ENCODE results near the gene ZNF362.

ZNF362 gene

DNA sequence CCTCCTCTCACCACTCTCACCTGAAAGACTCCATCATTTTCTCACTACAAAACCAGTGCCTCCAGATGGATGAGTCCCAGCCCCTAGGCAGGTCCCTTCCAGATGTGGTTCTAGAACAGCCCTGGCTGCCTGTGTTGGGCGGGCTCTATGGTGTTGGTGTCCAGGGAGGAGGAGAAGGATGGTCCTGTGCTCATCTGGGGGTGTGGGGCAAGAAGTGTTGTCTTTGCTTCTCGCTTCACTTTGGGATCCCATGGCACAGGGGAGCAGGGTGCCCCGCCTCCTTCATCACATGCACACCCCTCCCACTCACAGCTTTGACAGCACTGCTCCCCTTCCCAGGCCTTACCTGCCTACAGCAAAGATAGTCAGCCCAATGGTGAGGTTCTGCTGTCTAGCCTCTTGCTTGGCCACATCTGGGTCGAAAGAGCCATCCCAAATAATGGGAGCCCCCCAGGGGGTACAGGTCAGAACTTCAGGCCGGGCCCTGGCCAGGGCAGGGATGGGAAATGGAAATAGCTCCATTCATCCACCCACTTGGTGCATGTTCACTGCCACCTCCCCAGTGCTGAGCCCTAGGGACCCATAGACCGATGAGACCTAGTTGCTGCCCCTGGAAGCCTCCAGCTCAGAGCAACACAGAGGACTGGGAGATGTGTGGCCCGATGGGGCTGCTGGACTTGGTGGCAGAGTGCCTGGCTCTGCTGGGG is 55.6 kb downstream of the ZNF362 start:
- DNase-seq, result no peak

DNA sequence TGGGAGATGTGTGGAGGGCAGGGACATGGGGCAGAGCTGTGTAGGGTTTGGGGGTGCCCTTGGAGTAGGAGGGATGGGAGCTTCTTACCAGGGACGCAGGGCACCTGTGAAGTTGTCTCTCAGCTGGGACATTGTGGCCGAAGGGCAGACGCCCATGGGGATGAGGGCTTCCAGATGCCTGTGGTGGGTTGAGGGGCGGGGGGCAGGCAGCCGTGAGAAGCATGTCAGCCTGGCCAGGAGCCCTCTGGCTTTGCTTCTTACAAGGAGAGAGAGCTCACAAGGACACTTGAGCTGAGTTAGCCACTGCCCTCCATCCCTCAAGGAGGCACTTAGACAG is 56.1 kb downstream of the ZNF362 start:
- DNase-seq, result no peak

DNA sequence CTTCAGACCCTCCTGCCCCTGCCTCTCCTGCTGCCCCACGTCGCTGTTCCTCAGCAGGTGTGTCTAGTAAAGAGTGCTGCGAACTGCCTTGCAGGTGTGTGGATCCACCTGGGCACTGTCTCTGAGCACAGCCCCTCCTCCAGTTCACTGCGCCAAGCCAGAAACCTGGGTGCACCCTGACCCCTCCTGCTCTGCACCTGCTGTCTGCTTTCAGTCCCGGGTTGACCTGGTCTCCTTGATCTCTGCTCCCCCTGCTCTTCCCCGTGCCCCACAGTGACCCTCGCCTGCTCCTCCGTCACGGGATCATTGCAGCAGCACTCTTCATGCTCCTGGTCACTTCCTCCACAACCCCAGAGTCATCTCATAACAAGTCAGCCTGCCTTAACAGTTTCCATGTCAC is 58.1 kb downstream of the ZNF362 start:
- no peak for DNase-seq

- no peak for DNase-seq
Measured at GRCh38 chr1:33316601-33317000, 60.3 kb downstream of the ZNF362 start.

GRCh38 chr1:33317354-33317753 is 61.1 kb downstream of the ZNF362 start:
- DNase-seq, result no peak

DNA sequence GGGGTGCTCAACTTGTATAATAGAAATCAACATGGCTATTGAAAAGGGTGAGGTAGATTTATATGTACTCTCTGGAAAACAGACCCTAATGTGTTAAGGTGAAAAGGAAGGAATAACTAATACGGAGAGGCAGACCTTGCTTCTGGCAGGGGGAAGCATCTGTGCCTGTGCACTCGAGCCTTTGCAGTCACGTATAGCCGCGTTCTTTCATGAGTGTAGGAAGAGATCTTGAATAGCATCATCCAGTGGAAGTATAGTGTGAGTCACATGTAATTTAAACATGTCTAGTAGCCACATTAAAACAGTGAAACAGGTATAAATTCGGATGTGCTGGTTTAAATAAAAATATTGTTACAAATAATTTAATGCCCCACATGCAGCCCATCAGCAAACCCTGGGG is 61.7 kb downstream of the ZNF362 start:
- DNase-seq, result no peak

GRCh38 chr1:33319186-33319948 is 63.1 kb downstream of the ZNF362 start:
- no peak for DNase-seq

- DNase-seq, result no peak
Measured at GRCh38 chr1:33319949-33320618, 63.8 kb downstream of the ZNF362 start.

DNA sequence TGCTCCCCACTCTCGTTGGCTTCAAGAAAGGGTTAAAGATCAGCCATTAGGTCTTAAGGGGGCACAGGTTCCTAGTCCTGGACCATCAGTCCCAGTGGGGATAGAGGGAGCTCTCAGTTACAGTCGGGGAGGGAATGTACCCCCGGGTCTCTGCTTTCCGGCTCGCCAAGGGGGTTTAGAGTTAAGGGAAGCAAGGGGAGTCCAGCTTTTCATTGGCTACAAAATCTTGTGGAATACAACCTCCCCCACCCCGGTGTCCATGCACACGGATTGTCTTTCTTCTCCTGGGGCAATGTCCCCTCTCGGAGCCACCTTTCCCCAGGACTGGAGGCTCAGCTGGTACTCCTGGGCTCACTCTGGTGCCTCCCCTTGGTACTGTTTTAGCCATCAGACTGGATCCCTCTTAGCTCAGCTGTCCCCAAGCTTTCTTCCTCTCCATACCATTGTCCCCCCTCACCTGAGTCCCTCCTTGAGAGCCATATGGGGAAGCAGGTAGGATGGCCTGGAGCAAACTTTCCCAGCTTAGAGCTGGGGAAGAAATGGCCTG is 64.4 kb downstream of the ZNF362 start, which contains the start of gene A3GALT2:
Gene A3GALT2 (minus strand): TSS at position 480 of the 547 bp plus-strand sequence. CDS start 0 bp downstream, at position 480.
- DNase-seq, result no peak

DNA sequence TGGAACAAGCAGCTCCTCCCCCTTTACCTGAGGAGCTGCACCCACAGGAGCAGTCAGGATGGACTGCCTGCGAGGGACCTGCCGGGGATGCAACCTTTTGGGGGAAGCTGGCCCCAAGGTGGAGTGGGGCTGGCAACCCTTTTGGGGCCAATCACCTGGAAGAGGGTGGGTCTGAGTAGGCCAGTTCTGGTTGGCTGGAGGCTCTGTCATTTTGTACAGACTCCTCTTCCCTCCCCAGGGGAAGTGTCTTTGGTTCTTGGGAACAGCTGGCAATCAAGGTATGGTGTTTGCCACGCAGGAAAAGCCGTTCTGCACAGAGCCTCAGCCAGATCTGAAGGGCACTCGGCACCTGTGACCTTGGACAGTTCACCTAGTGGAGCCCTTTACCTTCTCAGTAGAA is 64.9 kb downstream of the ZNF362 start:
- DNase-seq, result no peak

DNA sequence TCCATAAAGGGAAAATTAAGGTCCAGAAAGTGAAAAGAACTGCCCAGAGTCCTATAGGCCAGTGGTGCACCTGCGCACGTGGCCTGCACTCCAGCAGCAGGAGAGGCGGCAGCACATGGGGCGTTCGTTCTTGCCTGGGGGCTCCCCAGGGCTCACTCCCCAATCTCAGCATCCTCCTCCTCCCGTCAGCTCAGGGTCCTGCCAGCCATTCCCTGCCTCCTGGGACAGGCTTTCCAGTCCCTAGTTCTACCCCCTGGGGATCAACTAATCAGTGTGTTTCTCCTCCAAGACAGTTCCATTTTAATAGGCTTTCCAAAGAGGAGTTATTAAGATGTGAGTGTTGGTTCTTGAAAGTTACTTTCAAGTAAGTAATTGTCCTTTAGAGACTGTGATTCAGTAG is 65.8 kb downstream of the ZNF362 start:
- DNase-seq, result no peak

GRCh38 chr1:33322870-33323585 is 66.7 kb downstream of the ZNF362 start:
- DNase-seq, result no peak

DNA sequence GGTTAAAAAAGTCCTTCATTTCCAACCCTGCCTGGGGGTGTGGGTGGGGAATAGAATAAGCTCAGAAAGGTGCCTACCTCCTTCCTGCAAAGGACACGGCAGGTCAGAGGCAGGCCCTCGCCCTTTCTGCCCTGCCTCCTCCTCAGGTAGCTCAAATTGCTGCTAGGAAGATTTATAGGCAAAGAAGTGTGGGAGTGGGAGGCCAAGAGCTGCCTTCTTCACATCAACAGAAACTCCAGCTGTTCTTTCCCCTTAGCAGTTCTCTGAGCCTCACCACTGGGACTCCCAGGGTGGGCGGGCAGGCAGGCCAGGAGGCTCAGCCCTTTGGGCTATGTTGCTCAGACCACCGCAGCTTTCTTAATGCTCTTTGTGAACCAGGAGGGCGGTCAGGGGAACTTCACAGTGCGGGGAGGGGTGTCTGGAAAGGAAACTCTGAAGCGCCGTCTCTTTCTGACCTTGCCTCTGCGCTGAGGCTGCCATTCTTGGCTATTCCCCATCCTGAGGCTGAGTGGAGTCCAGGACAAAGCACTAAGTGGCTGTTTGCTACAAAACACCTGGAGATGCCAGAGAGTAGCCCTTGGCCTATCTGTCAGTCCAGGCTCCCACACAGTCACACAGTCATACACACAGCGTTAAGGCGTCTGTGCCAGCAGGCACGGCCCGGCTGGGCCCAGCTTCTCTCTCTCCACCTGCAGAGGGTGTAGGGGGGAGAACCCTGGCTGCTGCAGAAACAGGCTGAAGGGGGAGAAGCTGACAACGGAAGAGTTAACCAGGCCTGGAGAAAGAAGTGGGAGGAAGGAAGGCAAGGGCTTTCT is 67.6 kb downstream of the ZNF362 start:
- DNase-seq, result no peak

- DNase-seq, result no peak
Measured at GRCh38 chr1:33324677-33325575, 68.6 kb downstream of the ZNF362 start.

DNA sequence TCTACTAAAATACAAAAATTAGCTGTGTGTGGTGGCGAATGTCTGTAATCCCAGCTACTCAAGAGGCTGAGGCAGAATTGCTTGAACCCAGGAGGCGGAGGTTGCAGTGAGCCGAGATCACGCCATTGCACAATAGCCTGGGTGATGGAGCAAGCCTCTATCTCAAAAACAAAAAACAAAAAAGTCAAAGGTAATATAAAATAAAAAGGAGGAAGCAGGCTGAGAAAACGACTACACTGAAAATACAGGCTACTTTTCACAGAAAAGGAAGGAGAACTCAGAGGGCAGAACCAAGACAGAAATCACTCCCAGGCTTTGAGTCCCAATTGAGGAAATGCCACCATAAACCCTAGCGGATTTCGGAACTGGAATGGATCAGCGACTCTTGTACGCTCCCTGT is 70.5 kb downstream of the ZNF362 start:
- no peak for DNase-seq

DNA sequence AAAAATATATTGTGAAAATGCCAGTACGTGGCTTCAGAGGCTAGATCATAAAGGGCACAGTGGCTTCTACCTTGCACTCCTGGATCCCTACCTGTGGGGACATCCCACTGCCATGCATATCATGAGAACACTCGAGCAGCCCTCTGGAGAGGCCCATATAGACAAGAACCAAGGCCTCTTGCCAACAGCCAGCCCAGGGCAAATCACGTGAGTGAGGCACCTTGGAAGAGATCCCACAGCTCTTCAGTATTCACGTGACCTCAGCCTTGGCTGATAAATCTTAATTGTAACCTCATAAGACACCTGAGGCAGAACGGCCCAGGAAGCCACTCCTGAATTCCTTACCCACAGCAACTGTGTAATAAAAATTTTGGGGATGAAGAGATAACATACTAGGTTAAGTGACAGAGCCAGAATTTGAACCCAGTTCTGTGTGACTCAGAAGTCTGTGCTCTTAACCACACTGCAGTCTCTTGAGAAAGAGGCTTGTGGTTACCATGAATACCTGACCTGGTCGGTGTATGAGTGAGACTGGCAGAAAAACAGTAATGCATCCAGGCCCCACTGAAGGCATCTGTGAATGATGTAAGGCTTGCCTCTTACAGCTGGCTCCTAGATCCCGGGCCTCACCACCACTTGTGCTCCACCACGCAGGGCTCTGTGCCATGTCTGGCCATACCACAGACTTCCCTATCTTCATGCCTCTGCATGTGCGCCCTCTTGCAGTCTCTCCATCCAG is 71.5 kb downstream of the ZNF362 start:
- DNase-seq, result peak; percentile 55

DNA sequence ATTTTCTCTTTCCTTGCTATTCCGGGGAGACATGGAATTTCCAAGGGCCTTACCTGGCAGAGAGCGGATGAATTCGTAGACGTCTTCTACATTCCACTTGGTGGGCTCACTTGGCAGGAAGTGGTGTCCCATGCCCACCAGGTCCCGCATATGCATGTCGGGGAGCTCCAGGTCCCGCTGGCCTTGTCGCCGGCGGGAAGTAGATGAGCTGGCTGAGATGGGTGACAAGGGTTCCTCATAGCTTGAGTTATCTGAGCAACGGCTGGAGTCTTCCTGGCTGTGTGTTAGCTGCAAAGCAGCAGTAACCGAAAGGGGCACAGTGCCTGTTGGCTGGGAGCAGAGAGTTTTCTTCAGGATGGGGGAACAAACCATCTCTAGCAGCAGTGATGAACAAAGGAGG is 72.5 kb downstream of the ZNF362 start:
- DNase-seq, result no peak

- no peak for DNase-seq
Measured at GRCh38 chr1:33329600-33330305, 73.5 kb downstream of the ZNF362 start.

DNA sequence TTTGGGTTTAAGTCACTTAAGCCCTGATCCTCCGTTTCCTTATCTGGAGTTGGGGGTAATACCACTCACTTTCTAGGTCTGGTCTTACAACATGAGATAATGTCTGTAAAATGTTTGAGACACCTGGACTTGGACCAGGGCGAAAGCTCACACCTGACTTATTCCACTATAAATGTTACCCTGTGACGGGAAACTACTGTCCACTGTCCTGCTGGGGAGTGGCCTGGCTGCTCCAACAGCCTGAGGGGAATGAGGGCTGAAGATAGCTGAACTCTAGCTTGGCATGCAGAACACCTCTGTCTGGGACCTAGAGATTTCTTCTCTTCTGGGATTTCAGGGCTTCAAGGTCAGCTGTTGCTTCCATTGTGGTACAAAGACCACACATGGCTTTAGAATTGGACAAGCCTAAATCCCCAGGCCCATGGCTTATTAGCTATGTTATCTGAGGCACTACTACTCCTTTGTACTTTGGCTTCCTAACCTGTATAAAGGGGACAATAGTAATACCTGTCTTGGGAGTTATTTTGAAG is 74.1 kb downstream of the ZNF362 start:
- no peak for DNase-seq
